Epidermal melanocyte (primary cell): ENCODE measurements around the gene DTYMK.

Experiments used
- DNase-seq: peaks from one replicate; pipeline ENCODE4 v3.0.0; 2011; ENCODE audit warnings: low spot score; ENCODE audit not compliant: insufficient read length

The DTYMK gene

DNA sequence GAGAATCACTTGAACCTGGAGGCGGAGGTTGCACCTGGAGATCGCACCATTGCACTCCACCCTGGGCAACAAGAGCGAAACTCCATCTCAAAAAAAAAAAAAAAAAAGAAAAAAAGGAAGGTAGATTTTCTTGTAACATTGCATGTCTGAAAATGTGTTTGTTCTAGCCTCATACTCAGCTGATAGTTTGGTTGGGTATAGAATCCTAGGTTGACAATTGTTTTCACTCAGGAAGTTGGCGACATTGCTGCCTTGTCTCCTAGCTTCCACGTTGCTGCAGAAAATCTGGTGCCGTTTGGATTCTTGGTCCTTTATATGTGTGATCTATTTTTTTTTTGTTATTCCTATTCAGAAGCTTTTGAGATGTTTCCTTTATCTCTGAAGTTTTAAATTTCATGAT, 19.9 kb upstream of the DTYMK start:
- DNase-seq, result no peak

DNA sequence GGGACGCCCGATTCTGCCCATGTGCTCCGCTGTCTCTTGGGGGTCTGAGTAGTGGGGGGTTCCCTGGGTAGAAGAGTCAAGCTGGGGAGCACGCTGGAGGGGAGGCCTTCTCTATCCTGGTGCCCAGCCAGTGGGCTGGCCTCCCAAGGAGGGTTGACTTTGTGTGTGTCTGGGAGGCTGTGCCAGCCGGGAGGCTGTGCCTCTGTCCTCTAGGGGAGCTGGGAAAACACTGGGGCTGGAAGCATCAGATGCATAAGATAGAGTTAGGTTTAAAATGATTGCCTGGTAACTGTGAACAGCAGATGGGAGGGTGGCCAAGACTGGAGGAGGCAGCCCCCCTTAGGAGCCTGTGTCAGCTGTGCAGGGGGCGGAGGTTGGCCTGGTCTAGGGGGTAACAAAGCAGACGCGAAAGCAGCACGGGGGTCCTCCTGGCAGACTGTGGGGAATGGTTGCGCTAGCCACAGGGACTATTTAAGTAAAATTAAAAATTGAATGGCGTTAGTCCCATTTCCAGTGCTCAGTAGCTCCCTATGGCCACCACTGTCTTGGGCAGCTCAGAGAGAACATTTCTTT, 16.5 kb upstream of the DTYMK start:
- DNase-seq, result no peak

DNA sequence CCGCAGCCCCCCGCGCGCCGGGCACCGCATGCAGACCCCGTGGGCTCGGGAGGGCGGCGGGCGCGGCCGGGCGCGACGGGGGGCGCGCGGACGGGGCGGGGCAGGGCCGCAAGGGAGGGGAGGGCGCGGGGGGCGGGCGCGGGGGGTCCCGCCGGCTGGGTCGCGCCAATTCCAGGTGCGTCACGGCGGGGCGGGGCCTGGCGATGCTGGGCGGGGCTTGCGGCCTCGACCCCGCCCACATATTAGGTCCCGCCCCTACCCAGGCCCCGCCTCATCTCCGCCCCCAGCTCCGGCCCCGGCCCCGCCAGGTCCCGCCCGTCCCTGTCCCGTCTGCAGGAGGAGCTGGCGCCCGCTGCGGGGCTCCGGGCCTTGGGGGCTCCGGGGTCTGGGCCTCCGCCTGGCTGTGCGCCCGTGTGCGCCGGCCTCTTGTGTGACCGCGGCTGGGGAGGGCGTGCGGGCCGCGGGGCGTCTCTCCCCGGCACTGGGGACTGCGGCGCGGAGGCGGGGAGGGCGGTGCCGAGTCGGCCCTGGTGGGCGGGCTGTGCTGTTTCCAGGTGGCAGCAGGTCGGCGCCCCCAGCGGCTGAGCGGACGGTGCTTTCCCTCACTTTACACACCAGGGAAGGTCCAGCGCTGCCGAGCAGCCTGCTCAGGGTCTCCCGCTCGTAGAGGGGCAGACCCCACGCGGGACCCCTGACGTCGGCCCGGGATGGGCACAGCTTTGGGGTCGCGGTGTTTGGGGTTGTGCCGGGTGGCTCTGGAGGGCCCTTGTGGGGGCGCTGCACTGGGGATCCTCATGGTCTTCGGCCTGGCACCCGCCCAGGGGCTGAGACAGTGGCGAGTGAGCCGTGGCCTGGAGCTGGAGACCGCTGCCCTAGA, 15.8 kb upstream of the DTYMK start:
- peak; percentile 63 for DNase-seq

GRCh38 chr2:241701399-241702154, 15.0 kb upstream of the DTYMK start, which contains the start of gene ING5:
Gene ING5 (plus strand): TSS chr2:241702039. CDS start chr2:241702066, 27 bp downstream.
- DNase-seq, result peak; percentile 75

- DNase-seq, result no peak
These were observed 14.5 kb upstream of the DTYMK start for GRCh38 chr2:241701149-241701398.

GRCh38 chr2:241695651-241696050, 9.0 kb upstream of the DTYMK start:
- no peak for DNase-seq

DNA sequence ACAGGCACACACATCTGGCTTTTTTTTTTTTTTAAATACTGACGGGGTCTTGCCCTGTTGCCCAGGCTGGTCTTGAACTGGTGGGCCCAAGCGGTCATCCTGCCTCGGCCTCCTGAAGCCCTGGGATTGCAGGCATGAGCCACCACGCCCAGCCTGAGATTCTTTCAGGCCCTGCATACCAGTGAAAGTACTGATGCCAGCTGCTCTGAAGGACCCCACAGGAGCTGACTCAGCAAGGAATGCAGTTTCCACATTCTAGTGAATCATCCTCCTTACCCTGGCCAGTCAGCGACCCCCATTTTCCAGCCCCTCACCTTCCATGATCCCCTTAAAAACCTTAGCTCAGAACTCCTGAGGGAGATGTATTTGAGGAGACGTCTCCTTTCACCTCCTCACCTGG, 5.8 kb upstream of the DTYMK start:
- DNase-seq, result no peak

- DNase-seq, result no peak
These were observed 3.6 kb upstream of the DTYMK start for GRCh38 chr2:241690202-241690717.

DNA sequence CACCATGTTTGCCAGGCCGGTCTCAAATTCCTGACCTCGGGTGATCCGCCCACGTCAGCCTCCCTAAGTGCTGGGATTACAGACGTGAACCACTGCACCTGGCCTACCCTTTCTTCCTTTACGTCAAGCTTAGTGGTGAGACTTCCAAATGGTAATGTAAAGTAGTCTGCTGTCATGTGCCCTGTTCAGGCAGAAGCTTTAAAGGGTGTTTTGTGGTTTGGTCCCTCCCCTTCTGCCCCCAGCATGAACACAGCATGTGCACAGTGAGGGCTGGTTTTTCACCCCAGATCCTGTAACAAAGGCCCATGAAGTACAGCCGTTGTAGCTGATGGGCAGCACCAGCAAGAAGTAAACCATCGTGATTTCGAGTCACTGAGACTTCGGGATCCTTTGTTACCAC, 2.7 kb upstream of the DTYMK start:
- DNase-seq, result no peak

DNA sequence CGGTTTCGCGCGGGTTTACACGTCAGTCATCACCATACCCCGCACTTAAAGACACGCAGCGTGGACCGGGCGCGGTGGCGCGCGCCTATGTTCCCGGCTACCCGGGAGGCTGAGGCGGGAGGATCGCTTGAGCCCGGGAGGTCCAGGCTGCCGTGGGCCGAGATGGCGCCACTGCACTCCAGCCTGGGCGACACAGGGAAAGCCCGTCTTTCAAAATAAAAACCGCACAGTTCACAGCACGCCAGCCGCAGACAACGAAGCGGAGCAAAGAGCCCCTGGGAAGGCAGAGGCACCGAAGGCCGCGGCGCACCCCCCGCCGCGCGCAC, 328 bp downstream of the DTYMK start:
- no peak for DNase-seq

DNA sequence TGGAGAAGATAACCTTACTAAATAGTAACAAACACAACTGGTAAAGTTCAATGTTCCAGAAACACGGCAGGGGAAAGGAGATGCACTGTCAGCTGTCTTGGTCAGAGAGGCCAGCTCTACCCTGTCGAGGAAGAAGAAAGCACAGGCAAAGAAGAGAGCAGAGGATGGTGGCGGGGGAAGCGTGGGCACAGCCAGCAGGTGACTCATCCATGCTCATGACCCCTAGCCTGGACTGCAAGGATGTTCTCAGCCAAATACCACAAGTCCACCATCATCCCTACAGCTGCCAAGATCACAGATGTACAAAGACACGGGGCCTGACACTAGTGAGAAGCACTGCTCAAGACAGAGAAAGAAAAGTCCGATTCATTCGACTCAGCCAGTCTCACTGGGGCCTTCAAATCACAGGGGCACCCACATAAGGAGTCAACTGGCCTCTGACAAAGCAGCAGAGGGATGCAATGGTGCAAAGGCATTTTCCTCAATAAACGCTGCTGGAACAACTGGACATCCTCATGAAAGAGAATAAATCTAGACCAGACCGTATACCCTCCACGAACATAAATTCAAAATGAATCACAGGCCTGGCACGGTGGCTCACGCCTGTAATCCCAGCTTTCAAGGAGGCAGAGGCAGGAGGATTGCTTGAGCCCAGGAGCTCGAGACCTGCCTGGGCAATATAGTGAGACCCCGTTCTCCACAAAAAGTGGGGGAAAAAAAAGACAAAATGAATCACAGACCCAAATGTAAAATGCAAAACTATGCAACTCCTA, 5.6 kb downstream of the DTYMK start:
- peak; percentile 53 for DNase-seq

DNA sequence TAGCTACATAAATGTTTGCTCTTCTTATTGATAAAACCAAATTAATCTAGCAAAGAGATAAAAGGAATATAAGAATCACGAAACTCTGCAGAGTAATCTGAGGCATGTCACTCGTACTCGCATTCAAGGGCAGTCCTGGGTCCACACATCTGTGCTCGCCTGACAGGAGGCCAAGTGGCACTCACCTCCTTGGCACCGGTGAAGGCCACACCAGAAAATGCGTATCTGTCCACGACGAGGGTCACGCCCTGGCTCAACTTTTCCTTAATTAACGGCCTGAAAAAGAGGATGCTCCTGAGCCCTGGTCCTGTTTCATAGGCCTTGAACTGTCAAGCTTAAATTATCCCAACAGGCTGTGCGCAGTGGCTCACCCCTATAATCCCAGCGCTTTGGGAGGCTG, 6.6 kb downstream of the DTYMK start:
- no peak for DNase-seq

DNA sequence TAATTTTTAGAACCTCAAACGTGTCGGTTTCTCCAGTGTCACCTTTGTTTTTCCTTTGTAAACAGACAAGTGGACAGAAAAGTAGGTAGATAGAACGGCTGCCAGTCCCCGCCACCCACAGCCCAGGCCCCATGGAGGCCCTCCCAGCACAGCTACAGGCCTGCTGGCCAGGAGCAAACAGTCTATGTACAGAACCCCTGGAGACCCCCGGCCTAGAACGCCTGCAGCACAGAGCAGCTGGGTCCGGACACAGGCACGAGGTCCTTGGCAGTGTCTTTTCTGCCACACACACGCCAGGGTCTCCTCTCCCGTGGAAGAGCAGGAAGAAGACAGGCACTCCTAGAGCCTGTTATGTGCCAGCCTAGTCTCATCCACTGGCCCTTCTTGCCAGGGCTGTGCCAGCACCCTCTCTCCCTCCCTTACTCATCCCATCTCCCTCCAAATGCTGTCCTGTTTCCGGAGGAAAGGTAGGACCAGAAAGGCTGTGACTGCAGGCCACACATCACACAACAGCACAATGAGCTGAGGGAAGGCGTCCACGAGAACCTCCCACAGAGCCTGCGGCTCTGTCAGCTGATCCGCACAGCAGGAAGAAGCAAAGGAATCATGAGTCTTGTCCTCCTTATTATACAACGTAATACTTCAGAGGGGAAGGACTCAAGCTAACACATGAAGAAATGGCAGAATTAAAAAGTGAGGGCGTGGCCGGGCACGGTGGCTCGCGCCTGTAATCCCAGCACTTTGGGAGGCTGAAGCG, 7.7 kb downstream of the DTYMK start:
- DNase-seq, result peak; percentile 87

DNA sequence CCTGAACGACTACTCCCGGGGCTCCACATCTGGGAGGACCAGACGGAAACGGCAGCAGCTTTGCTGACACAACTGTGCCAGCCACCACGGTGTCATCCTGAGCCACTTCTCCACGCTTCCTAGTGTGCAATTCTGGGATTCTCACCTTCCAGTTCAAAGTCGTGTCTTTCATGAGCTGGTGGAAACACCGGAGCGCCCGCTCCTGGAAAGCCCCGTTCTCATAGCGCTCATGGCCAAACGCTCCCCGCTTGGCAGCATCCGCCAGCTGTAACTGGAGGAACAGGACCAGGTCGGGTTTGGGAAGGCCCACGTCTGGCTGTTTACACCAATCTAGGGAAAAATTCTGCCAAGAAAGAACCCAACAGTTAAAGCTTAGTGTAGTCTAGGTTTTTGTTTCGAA, 8.3 kb downstream of the DTYMK start:
- no peak for DNase-seq

GRCh38 chr2:241677392-241677791, 9.2 kb downstream of the DTYMK start:
- DNase-seq, result no peak

GRCh38 chr2:241676665-241677064, 9.9 kb downstream of the DTYMK start:
- no peak for DNase-seq

DNA sequence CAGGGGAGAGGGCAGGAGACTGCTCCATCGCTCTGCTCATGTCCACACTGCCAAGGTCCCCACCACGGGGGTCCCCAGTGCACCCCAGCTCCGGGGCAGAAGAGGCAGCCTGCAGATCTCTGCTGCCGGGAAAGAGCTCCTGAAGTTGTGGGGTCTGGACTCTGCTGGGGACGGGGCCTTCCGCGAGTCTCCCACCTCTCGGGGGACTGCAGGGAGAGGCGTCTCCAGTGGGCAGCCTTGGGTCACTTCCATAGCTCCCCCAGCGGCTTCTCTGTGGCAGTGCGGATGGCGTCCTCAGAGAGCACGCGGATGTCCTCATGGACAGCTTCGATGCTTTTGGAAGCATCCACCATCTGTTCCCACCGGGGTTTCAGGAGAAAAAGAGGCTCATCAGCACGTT, 10.7 kb downstream of the DTYMK start:
- DNase-seq, result no peak

GRCh38 chr2:241673797-241674725, 12.6 kb downstream of the DTYMK start:
- no peak for DNase-seq

DNA sequence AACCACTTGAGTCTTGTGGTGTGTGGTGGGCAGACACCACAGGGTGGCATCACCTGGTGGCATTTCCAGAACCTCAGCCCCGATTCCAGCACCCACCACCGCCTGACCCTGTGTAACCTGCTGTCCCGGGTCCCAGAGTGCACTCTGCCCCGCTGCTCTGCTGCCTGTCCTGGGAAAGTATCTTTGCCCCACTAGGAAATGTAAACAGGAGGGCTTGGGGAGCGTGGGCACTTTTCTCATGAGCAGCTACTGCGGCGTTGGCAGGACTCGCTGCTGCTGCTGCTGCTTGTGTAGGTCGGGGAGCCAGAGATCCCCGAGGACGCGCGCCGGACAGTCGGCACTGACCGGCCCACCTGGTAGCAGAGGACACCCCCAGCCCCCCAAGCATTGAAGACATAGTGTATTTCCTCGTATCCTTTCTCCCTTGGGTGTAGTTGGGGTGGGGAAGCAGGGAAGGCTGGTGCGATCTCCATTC, 13.4 kb downstream of the DTYMK start:
- no peak for DNase-seq
